ENCODE measurements around the gene EIF2S2.

DNA sequence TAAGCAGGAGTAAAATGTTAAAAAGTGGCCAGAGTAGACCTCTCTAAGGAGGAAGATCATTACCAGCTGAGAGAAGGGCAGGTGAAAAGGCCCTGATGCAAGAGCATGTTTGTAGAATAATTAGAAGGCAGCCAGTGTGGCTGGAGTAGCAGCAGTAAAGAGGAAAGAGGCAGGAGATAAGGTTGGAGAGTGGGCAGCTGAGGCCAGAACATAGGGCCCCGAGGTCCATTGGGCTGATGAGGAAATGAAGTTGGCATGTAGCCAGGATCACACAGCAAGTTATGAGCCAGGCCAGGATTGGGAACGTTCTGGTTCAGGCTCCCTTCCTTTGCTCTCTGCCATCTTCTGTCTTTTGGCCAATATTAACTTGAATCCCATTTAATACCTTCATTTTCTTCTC, 66.7 kb downstream of the EIF2S2 start:
- TF ChIP-seq, protein P1, sequence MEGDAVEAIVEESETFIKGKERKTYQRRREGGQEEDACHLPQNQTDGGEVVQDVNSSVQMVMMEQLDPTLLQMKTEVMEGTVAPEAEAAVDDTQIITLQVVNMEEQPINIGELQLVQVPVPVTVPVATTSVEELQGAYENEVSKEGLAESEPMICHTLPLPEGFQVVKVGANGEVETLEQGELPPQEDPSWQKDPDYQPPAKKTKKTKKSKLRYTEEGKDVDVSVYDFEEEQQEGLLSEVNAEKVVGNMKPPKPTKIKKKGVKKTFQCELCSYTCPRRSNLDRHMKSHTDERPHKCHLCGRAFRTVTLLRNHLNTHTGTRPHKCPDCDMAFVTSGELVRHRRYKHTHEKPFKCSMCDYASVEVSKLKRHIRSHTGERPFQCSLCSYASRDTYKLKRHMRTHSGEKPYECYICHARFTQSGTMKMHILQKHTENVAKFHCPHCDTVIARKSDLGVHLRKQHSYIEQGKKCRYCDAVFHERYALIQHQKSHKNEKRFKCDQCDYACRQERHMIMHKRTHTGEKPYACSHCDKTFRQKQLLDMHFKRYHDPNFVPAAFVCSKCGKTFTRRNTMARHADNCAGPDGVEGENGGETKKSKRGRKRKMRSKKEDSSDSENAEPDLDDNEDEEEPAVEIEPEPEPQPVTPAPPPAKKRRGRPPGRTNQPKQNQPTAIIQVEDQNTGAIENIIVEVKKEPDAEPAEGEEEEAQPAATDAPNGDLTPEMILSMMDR (IDR thresholded peaks at IDR 0.05), result no peak
- TF ChIP-seq EZH2 (IDR thresholded peaks at IDR 0.05; ENCODE audit: borderline replicate concordance, insufficient read depth, low read depth, low read length, poor library complexity, severe bottlenecking), result no peak
